Stimulated activated CD4-positive, alpha-beta T cell treated with anti-CD3 and anti-CD28 coated beads, Interleukin-4, amount 100 ng/mL, for 4 hours (primary cell): ENCODE results near the gene ADGRD2.

ENCODE experiments used
- DNase-seq, 2 experiments: peaks; one replicate each; pipeline ENCODE4 v3.0.0-alpha.2; 2020

The ADGRD2 gene

DNA sequence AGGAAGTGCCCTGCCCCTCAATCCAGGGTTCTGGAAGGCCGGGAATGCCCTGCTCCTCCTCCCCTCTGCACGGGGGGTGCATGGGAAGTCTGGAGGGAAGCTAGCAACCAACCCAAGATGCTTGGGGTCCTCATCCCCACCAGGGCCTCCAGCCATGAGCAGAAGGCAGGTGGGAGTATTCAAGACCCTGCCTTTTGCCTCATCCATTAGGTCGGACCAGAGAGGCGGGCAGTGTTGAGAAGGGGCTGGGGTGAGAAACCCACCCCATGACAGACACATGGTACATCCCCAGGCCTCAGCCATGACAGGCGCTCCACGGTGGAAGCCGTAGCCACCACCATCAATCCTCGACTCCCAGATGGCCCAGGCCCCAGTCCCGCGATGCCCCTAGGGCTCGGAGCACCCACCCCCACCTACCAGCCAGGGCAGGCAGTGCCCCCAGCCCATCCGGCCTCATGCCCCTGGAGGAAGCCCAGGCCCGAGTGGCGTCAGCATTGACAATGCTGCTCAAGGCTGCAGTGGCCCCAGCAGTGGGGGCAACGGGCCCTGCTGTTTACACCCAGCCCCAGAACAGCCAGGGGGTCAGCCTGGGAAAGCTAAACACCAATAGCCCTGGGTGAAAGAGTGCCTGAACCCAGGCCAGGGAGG, 48.4 kb downstream of the ADGRD2 start:
- no peak for DNase-seq

DNA sequence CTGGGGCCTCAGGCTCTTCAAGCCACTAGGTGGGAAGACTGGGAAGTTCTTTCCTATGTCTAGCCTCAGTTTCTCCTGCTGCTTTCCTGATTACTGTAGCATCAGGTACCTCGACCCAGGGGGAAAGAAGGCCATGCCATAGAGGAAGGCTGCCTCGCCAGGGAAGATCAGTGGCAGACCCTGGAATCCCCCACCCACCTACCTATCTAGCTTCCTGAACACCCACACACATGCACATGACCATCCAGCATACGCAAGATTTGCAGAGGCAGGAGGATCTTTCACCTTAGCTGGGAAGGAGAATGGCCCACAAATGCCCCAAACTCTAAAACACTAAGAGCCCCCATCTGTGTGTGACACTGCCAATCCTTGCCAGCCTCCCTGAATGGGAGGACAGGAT, 49.0 kb downstream of the ADGRD2 start:
- DNase-seq = no peak

DNA sequence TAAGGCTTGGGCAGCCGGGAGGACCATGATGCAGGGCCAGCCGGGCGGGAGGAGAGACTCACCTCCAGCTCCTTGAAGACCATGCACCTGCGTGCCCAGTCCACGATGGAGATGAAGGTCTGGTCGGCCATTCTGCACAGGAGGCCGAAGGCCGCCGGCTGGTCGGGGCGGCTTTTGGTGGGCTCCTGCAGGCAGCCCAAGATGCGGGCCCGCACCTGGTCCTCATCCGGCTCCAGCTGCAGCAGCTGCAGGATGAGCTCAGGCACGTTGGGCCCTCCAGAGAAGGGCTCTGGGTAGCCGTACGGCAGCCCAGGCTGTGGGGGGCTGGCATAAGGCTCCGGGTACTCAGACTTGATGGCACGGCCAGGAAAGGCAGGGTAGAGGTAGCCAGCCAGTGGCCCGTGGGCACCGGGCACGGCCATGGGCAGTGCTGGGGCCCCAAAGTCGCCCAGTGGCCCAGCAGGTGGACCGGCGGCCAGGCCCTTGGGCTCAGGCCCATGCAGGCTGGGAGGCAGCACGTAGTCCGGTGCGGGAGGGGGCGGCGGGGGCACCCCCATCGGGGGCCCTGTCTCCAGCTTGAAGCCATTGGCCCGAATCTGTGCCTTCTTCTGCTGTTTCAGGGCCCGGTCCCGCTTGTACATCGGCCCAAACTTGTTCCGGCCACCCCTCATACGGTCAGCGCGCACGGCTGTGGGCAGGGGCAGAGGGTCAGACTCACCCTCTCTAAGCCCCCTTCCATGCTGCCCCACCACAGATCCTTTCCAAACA, 50.0 kb downstream of the ADGRD2 start:
- DNase-seq = no peak

DNA sequence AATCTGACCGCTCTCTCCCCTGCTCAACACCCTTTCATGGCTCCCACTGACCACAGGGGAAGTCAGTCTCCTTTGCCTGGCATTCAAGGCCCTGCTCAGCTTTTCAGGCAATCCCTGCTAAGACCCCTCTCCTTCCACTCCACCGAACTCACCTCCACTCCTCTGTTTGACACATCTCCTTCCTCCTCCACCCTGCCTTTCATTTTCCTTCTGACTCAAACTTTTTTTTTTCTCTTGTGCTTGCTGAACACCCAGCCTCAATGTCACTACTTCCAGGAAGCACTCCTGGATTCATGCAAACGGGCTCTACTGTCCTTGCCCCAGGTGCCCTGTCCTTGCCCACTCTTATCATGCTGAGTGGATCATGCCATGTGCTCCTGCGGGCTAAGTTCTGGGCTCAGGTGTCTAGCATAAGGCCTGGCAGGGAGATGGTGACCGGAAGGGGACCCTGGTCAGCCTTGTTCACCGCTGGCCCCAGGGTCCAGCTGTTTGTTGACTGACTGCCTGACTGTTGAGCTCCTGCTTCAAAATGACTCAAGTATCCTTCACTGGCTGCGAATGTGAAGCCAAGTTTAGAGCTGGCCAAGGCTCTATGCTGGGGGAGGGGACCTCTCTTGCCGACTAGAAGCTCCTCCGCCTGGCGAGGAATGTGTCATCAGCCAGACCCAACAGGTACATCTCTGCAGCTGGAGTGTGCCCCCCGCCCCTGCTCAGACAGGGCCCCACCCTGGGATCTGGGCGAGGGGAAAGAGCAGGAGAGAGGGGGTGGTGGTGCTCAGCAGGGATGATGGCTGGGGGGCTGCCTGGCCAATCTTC, 50.8 kb downstream of the ADGRD2 start:
- DNase-seq = no peak

DNA sequence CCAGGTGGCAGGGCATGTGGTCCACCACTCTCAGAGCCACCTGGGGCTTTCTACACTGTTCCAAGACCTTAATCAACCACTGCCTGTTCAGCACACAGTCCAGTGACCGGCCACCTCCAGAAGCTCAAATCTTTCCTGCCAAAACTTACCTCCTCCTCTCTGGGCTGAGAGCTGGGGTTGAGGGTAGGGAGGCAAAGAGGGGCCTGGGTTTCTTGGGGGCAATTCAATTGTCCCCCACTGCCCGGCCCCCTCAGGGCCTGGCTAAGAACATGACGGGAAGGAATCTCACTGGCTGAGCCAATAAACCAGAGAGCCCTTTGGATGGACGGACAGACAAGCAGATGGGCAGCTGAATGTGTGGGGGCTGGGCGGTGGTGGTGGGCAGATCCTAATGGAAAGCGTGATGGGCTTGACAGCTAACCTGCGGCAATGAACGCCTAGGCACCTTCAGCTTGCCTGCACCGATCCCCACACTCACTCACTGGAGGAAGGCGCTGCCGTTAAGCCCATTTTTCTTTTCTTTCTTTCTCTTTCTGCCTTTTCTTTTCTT, 51.6 kb downstream of the ADGRD2 start:
- no peak for DNase-seq

DNA sequence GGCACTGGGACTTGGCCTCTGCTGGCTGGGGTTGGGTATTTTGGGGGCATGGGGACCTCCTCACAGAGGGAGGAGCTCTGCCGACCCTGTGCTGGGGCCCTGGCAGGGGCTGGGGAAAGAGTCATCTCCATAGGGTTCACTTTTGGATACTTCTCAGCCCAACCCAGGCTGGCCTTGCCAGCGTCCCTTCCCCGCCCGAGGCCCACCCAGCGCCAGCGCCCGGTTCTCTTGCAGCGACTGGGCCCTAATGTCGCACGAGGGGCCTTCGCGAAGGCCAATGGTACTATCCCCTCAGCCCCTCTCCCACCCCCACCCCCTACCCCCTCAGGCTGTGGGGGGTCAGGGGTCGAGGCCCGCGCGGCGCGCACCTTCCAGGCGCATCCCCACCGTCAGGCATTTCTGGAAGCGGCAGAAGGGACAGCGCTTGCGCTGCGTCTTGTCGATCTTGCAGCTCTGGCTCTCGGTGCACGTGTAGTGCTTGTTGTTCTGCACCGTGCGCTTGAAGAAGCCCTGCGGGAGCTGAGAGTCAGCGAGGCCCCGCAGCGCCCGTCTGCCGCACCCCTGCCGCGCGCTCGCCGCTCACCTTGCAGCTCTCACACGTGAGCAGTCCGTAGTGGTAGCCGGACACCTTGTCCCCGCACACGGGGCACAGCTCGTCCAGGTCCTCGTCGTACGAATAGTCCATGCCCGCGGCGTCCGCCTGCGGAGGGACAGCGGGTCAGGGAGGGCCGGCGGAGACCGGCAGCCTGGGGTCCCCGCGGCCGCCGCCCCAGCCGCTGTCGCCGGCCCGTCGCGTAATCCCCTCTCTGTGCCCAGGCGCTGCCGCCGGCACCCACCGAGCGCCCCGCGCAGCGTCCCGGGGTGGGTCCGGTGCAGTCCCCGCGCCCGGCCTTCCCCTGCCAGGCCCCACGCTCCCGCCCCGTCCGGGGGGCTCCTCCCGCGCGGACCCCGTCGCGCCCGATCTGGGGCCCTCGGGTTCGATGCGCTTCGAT, 52.8 kb downstream of the ADGRD2 start:
- DNase-seq = no peak

DNA sequence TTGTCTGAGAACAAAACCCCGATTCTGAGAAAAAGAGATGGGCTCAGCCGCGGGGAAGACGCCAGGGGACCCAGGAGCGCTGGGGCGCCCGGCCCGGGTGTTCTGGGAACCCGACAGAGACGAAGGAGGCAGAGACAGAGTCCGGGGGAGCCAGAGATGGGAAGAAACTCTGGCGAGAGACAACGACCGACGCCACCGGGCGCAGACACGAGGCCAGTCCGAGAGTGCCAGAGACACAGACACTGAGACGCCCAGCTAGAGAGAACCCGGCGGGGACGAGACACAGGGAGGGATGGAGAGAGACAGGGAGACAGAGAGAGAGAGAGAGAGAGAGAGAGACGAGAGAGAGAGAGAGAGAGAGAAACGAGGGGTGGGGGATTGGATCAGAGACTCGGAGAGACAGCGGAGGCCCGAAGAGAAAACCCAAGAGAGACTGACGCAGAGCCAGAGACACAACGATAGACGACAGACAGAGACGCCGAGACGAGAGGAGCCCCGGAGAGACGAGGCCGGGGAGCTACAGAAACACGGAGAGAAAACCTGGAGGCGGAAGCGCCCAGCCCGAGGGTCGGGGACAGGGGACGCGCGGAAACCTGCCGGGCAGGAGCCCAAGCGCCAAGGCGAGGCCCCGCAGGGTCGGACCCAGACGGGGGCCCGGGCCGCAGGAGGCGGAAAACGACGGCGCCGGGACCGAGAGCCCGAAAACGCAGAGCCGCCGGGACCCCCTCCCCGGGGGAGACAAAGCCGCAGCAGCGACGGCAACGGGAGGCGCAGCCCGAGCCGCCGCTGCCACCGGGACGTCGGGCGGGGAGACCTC, 53.7 kb downstream of the ADGRD2 start:
- DNase-seq = no peak

DNA sequence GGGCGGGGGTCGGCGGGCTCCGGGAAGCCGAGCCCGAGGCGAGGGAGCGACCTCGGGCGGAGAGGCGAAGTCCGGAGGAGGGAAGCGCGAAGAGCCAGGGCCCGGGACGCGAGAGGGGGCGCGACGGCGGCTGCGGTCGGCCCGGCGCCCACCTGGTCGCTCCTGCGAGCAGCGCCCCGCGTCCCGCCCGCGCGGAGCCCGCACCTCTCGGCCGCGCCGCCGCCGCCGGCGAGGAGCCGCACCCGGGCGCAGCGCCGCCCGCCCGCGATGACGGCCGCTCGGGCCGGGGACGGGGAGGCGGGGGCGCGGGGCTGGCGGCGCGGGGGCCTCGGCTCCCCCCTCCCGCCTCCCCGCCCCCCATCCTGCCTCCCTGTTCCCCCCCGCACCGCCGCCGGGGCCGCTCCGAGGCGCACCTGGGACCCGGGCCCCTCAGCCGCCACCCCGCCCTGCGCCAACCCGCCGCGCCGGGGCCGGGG, 54.3 kb downstream of the ADGRD2 start:
- DNase-seq = no peak

DNA sequence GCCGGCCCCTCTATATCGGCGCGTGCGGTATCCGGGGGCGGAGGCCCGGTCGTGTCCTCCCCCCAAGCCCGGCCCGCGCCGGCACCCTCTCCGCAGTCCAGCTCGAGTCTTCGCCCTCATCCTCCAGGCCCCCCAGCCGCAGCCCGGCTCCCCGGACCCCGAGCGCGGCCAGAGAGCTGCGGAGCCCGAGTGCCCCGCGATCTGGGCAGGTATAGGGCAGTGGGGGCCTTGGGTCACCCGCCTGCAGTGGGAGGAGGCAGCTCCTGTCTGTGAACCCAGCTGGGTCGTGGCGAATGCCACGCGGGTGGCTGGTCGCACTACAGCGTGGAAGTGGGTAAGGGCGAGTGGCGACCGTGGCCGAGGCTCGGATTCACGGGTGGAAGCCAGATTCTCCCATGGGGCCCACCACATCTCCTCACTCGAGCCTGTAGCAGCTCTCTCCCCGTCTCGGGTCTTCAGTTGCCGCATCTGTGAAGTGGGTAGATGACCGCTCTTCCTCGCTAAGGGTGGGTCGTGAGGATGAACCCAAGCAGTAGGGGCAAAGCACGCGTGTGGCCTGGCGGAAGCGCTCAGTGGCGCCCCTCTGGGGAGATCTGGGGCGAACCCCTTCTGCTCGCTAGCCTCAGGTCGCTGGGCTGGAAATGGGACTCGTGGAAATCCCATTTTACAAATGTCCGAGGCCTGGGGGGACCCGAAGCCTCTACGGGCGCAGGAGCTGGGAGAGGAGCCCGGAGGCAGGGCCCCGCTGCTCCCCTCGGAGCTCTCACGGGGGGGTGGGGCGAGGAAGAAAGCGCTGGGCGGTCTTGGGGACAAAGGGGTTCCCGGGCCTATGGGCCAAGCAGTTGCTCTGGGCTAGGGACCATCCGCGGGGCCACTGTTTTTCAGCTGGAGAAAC, 55.0 kb downstream of the ADGRD2 start:
- DNase-seq = no peak

DNA sequence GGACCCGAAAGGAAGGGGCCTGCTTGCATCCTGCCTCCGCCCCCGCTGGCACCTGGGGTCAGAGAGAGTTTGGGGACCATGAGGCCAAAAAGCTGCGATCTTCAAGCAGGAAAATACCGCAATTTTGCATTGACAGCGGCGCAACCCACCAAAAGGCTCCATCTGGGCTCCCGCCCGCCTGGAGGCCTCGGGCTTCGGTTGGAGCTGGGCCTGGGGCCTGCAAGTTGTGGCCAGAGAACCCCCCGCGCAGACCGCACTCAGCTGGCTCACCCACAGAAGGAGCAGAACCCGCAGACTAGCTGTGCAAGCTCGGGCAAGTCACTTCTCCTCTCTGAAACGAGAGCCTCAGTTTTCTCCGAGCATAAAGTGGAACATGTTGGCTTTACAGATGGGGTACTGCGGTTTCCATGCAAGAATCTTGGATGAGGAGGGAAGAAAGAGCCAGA, 55.7 kb downstream of the ADGRD2 start:
- DNase-seq = no peak

DNA sequence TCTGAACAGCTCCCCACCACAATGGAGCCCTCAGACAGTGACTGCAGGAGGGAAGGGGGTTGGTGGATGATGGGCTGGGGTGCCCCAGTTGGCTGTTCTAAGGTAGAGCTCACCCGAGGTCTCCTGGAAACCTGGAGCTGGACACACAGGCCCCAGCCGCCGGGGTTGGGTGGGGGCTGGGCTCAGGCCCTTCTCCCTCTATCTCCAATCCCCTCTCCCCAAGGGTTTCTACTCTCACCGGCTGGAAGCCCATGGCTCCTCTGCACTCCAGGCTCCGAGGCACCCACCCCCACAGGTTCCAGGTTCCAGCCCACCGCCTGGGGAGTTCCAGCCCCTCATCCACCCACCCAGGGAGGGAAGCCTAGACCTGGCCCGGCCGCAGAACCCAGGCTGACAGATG, 56.2 kb downstream of the ADGRD2 start:
- DNase-seq = no peak

DNA sequence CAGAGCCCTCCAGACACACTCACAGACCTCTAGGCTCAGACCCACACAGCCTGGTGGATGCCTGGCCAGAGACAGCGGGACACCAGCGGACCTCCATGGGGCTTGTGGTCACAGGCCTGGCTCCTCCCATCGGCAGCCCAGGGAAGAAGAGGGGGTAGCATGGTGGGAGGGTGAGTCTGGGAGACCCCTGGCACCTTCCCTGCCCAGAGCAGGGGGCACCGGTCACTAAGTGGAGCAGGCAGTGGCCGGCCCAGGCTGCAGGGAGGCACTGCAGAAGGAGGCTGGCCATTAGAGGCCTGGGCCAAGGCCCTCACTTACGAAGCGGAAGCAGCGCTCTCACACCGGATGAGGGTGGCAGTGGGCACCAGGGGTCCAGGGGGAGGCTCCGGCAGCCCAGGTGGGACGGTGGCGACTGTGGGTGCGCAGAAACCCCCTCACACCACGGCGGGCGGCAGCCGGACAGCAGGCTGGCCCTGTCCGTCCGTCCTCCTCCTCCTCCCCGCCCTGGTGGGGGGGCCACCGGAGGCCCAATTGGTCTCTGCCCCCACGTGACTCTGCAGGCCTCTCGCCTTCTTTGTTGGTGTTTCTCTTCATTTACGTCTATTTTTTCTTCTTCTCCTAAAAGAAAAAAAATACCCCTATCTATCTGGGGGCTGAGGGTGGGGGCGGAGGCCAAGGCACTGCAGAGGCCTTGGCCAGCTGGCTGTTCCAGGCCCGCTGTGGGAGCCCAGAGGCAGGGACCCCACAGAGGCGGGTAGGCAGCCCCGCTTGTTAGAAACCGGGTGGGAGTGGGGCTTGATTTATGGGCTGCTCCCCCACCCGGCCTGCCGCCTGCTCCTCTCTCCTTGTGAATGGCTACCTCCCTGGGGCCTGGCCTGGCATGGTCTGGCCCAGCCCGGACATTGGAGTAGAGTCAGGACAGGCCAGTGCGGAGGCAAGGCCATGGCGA, 57.0 kb downstream of the ADGRD2 start, which contains the start of gene NR5A1:
Gene NR5A1, minus strand, starts transcription at position 469 of the 949 bp plus-strand sequence. CDS start 4,004 bp downstream, outside the sequence.
- no peak for DNase-seq

DNA sequence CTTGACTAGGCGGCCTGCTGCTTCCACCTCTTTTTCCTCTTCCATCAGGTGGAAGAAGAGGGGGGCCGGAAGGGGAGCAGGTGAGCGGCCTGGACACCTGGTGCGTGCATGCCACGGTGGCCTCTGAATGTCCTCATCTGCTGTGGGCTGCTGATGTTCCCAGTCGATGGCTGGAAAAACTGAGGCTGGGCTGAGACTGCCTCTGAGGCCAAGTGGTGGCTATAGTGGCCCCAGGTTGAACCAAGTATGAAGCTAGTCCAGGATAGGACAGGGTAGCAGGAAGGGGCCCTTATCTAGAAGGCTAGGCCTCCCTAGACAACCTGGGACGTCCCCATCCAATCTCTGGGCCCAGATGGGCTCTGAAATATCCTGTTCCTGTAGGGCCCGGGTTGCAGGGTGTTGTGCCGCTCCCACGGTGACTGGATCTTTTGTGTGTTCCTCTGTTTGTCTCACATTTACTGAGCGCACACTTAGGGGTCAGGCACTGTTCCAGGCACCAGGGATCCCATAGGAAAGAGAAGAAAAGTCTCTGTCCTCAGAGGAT, 57.7 kb downstream of the ADGRD2 start:
- DNase-seq = no peak

DNA sequence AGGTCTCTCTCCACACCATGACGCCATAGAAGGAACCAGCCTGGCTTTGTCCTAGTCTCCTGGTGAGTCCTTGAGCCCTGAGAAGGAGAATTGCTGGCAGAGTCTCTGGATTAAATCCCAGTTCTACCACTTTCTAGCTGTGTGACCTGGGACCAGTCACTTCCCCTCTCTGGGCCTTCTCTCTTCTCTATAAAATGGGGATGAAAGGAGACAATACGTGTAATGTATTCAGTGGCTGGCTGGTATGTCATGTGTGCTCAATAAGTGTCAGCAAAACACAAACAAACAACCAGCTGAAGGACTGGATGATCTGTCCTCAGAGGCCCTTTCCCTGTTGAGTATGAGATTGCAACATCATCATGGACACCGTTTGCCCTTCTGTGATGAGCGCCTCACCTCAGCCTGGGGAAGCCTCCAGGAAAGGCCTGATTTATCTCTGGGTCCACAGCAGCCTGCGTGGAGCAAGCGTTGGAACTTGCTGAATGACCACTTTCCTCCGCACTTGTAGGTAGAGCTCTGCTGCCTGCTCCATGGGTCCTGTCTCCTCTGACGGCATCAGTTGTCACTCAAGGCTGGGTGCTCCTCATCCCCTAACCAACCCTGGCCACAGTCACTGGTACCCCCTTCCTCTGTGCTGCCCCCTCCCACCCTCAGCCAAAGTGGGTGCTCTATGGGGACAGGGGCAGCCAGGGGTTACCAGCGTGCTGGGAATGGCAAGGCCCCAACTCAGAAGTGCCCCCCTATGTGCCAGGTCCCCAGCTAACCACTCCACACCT, 60.6 kb downstream of the ADGRD2 start:
- DNase-seq = no peak

DNA sequence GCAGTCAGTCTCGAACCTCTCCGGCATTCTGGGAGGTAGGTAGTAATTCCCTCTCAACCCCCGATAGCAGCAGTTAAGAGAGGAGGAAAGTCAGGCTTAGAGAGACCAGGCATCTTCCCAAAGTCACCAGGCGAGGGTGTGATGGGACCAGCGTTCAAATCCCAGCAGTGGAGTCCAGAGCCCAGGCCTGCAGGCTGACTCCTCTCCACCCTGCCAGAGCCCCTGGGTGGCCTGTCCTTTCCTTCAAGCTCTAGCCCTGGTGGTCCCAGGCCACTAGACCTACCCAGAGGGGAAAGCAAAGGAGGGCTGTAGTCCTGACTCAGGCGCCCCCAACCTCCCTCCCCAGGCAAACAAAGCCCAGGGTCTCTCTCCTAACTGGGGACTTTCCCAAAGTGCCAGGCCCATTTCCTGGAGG, 61.2 kb downstream of the ADGRD2 start:
- DNase-seq = no peak

DNA sequence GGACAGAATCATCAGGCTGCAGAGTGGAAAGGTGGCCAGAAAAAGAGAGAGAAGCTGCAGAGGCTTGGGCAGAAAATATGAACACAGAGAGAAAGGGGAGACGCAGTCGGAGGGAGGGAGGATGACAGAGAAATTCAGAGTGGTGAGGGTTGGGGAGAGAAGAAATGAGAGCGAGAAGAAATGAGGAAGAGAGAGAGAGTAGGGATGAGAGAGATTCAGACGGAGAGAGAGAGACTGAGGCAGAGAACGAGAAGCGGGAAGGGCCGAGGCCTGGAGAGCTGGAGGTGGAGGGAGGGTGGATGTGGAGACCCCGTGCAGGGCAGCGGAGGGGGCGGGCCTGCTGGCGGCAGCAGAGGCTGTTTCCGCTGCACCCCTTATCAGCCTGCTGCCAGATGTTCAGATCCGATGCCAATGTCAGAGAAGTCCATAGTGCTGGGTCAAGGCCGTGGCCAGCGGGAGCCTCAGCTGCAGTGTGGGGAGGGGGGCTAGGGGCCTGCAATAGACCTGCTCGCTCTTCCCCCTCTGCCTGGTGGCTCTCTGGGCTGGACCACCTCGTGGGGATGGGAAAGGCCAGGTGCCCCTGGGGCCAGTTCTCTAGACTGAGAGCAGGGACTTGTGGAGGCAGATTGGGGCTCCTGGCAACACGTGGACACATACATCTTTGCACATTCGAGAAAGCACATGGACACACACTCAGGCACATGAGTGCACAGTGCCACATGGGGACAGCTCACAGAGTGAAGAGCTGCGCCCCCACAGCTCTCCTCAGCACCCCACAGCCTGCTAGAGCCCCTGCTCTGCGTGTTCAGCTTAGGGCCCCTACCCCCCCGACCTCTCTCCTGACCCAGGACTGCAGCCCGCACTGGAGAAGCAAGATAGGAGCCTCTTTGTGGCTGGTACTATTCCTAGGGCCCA, 61.9 kb downstream of the ADGRD2 start:
- no peak for DNase-seq
